Gastroesophageal sphincter (tissue), 3 donors: Measurements from ENCODE around the gene GRIA4.

Source experiments
- EP300 ChIP-seq: sonication (generic); formaldehyde crosslinking; IDR thresholded peaks from one replicate; pipeline ENCODE4 v1.6.1; 2017; ENCODE audit warnings: antibody characterized with exemption, mild to moderate bottlenecking
- POLR2A ChIP-seq, 2 donors: fragments of 450-650 bp; IDR thresholded peaks; one replicate each; pipeline ENCODE4 v1.6.1; 2017; ENCODE audit warnings: antibody characterized with exemption in 2 of 2, mild to moderate bottlenecking in 2 of 2, moderate library complexity in 1 of 2
- POLR2AphosphoS5 ChIP-seq: sonication (generic); formaldehyde crosslinking; IDR thresholded peaks from one replicate; pipeline ENCODE4 v1.6.1; 2017; ENCODE audit warnings: antibody characterized with exemption
- TF ChIP-seq, protein P1 (sequence below), 4 experiments: fragments of 200-600 bp in 2 of 4; fragments of 450-650 bp in 2 of 4; sonication (generic) in 1 of 4; IDR thresholded peaks; one replicate each; pipeline ENCODE4 v1.5.1; 2017 to 2019; ENCODE audit warnings: antibody characterized with exemption in 4 of 4, mild to moderate bottlenecking in 2 of 4, moderate library complexity in 2 of 4

DNA sequence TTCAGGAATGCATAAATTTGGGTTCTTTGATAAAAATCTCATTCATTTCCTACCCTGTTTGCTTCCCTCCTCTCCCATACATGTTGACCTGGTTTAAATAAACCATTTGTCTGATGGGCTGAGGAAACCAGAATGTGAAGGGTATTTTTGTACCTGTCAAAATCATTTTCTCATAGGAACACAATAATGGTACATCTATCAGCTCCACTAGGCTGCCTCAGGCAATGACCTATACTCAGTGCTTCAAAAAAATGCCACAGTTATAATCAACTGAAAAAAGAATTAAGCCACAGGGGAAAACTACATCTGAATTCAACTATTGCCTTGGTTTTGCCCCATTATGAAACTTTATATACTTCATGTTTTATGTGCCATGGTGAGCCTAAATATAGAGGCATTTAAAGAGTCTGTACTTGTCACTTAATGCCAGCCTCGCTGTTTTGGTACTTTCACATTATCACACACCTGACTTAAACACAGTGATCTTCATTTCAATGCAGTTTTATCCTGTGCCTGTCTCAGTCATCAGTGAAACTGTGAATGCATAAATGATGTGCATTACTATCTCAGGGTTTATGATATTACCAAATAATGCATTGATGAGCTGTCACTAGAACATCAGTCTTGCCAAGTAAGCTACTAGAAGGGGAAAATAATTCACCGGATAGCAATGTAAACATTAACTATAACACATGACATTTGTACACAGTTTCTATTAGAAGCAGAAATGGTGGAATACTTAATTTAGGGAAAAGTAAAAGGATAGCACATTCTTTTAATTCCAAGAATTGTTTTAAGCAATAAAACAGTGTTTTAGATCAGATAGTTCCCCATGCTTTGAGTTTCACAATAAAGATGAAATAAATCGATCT lies 319.4 kb downstream of the GRIA4 start:
- TF ChIP-seq, protein P1, sequence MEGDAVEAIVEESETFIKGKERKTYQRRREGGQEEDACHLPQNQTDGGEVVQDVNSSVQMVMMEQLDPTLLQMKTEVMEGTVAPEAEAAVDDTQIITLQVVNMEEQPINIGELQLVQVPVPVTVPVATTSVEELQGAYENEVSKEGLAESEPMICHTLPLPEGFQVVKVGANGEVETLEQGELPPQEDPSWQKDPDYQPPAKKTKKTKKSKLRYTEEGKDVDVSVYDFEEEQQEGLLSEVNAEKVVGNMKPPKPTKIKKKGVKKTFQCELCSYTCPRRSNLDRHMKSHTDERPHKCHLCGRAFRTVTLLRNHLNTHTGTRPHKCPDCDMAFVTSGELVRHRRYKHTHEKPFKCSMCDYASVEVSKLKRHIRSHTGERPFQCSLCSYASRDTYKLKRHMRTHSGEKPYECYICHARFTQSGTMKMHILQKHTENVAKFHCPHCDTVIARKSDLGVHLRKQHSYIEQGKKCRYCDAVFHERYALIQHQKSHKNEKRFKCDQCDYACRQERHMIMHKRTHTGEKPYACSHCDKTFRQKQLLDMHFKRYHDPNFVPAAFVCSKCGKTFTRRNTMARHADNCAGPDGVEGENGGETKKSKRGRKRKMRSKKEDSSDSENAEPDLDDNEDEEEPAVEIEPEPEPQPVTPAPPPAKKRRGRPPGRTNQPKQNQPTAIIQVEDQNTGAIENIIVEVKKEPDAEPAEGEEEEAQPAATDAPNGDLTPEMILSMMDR (IDR thresholded peaks at IDR 0.05): no peak
- no peak for TF ChIP-seq POLR2AphosphoS5
- TF ChIP-seq POLR2A (IDR thresholded peaks at IDR 0.05): no peak
- TF ChIP-seq EP300: no peak
